Ecto neural progenitor cell (in vitro differentiated cells): Measurements from ENCODE around the gene YARS2.

ENCODE experiments used
- DNase-seq: peaks from one replicate; pipeline ENCODE4 v3.0.0-alpha.2; 2018; ENCODE audit warnings: low spot score

Gene YARS2

GRCh38 chr12:32755654-32756475 lies at the start of gene YARS2:
Gene YARS2, minus strand, starts transcription at chr12:32755897. Its CDS starts 23 bp downstream, at chr12:32755874.
- peak; percentile 94 for DNase-seq

DNA sequence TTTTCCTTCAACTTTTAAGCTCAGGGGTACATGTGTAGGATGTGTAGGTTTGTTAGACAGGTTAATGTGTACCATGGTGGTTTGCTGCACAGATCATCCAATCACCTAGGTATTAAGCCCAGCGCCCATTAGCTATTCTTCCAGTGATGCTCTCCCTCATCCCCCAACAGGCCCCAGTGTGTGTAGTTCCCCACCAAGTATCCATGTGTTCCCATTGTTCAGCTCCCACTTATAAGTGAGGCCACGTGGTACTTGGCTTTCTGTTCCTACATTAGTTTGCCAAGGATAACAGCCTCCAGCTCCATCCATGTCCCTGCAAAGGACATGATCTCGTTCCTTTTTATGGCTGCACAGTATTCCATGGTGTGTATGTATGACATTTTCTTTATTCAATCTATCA lies 48.6 kb upstream of the YARS2 start:
- DNase-seq, result no peak

- DNase-seq, result no peak
Measured at GRCh38 chr12:32801269-32801980, 45.7 kb upstream of the YARS2 start.

DNA sequence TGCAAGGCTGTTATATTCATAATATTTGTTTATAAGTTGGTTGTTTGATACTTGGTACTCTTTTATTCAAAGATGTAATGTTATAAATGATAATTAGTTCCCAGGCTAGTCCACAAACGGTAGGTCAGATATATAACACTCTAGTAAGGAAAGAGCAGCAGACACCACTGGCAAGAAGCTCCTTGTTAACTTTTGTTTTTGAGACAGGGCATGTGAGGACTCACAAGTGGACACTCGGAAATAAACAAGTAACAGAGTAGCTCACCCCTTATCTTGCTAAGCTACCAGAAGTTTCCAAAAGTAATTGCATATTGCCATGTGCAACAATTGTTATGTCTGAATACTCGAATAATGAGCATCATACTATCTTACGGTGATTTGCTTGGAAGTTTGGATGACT lies 38.6 kb upstream of the YARS2 start:
- no peak for DNase-seq

GRCh38 chr12:32789916-32790315 lies 34.2 kb upstream of the YARS2 start:
- no peak for DNase-seq

- DNase-seq, result no peak
Measured at GRCh38 chr12:32789446-32789845, 33.7 kb upstream of the YARS2 start.

- no peak for DNase-seq
Measured at GRCh38 chr12:32788405-32788804, 32.7 kb upstream of the YARS2 start.

- no peak for DNase-seq
Measured at GRCh38 chr12:32785557-32785956, 29.9 kb upstream of the YARS2 start.

GRCh38 chr12:32783029-32783428 lies 27.3 kb upstream of the YARS2 start:
- DNase-seq, result no peak

DNA sequence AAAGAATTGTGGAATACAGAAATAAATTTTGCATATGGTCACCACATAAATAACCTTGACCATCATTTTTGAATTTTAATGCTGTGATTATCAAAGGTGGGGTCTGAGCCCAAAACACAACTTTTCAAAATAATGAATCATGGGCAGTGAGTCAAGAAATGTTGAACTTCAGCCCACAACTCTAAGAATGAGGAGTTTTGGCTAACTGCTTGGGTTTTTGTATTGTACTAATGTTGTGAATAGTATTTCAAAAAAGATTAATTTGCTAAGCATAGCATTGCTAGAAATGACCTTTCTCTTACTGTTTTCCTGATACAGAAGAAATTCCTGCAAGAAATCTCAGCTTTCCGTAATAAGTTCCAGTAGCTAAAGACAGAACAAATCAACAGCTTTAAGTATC lies 24.4 kb upstream of the YARS2 start:
- no peak for DNase-seq

GRCh38 chr12:32777691-32778175 lies 22.0 kb upstream of the YARS2 start:
- DNase-seq, result no peak

GRCh38 chr12:32777159-32777558 lies 21.5 kb upstream of the YARS2 start:
- DNase-seq, result no peak

- no peak for DNase-seq
Measured at GRCh38 chr12:32776258-32776657, 20.6 kb upstream of the YARS2 start.

GRCh38 chr12:32773691-32774090 lies 18.0 kb upstream of the YARS2 start:
- no peak for DNase-seq

- DNase-seq, result no peak
Measured at GRCh38 chr12:32770141-32770540, 14.4 kb upstream of the YARS2 start.

DNA sequence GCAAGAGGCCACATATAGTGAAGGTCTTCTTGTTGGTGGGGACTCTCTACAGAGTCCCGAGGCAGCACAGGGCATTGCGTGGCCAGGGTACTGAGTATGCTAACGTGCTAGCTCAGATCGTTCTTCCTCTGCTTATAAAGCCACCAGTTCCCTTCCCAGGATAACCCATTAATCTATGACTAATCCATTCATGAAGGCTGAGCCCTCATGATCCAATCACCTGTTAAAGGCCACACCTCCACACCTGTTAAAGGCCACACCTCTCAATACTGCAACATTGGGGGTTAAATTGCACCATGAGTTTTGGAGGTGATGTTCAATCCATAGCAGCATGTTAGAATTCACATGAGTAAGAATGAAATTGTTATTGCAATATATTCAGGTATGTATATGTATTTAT lies 12.8 kb upstream of the YARS2 start:
- no peak for DNase-seq

DNA sequence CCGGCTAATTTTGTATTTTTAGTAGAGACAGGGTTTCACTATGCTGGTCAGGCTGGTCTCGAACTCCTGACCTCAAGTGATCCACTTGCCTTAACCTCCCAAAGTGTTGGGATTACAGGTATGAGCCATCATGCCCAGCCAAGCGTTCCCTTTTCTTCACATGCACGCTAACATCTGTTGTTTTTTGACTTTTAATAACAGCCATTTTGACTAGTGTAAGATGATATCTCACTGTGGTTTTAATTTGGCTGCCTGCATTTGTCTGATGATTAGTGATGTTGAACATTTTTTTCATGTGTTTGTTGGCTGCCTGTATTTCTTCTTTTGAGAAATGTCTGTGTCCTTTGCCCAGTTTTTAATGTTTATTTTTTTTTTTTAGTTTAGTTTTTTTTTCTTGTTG lies 10.2 kb upstream of the YARS2 start:
- no peak for DNase-seq

GRCh38 chr12:32761716-32762115 lies 6.0 kb upstream of the YARS2 start:
- no peak for DNase-seq

DNA sequence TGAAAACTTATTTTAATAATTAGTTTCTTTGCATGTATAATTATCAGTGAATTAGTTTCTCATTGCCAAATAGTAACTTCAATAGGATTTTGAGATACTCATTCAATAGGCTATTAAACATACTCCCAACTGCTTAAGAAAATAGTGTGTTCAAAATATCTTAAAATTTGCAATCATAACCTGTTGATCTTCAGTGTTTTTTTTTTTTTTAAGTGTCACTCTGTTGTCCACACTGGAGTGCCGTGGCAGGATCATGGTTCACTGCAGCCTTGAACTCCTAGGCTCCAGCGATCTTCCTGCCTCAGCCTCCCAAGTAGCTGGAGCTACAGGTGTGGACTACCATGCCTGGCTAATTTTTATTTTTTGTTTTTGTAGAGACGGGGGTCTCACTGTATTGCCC lies 1.5 kb upstream of the YARS2 start:
- no peak for DNase-seq

GRCh38 chr12:32756476-32757066 lies 874 bp upstream of the YARS2 start:
- peak; percentile 60 for DNase-seq

GRCh38 chr12:32755051-32755653 lies 545 bp downstream of the YARS2 start:
- peak; percentile 92 for DNase-seq

GRCh38 chr12:32754111-32754510 lies 1.6 kb downstream of the YARS2 start:
- no peak for DNase-seq

DNA sequence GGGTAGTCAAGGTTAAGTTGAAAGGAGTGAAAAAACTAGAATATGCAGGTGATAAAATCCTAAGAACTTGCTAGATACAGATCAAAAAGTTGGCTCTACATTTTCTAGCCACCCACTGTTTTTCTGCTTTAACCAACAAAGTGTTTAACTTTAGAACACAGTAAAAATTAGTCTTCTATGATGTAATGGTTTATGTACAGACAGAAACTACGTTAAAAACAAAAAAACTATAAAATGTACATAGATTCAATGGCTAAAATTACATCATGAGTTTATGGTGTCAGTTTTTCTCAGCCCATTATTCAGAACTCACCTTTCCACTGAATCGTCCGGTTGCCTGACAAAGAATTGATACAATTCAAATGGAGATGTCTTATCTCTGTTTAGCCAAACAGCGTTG lies 2.1 kb downstream of the YARS2 start:
- DNase-seq, result no peak
